Neural progenitor cell (in vitro differentiated cells): ENCODE measurements around the gene ST7. TPM values are rescaled to one million over a fixed set of nuclear protein-coding genes. Genes with fewer than 3 reads are reported as not detected.

Source experiments
- DNase-seq: peaks from one replicate; pipeline ENCODE4 v3.0.0-alpha.2; 2016; ENCODE audit warnings: low spot score
- H2AFZ ChIP-seq: fragments of 200-600 bp; sonication (generic); replicated peaks from 2 replicates; pipeline ENCODE4 v1.6.1; 2016; ENCODE audit warnings: antibody characterized with exemption
- H3F3A ChIP-seq: fragments of 200-600 bp; sonication (generic); 2 replicates; pipeline ENCODE4 v1.6.1; 2016; ENCODE audit warnings: antibody characterized with exemption, low read depth
- H3K27ac ChIP-seq: fragments of 200-600 bp; sonication (generic); 2 replicates; pipeline ENCODE4 v1.5.1; 2016; ENCODE audit warnings: mild to moderate bottlenecking
- H3K27me3 ChIP-seq: fragments of 200-600 bp; sonication (generic); 2 replicates; pipeline ENCODE4 v1.6.1; 2016; ENCODE audit warnings: mild to moderate bottlenecking, moderate library complexity
- H3K36me3 ChIP-seq: fragments of 200-600 bp; sonication (generic); 2 replicates; pipeline ENCODE4 v1.5.1; 2016
- H3K4me1 ChIP-seq: fragments of 200-600 bp; sonication (generic); 2 replicates; pipeline ENCODE4 v1.6.1; 2016; ENCODE audit warnings: mixed run types
- H3K4me2 ChIP-seq: fragments of 200-600 bp; sonication (generic); 2 replicates; pipeline ENCODE4 v1.6.1; 2016
- H3K4me3 ChIP-seq: fragments of 200-600 bp; sonication (generic); 2 replicates; pipeline ENCODE4 v1.5.1; 2016
- H3K79me2 ChIP-seq: fragments of 200-600 bp; sonication (generic); 2 replicates; pipeline ENCODE4 v1.6.1; 2016; ENCODE audit warnings: low read depth
- H3K9ac ChIP-seq: fragments of 200-600 bp; sonication (generic); 2 replicates; pipeline ENCODE4 v1.6.1; 2016
- H3K9me3 ChIP-seq: fragments of 200-600 bp; sonication (generic); 2 replicates; pipeline ENCODE4 v1.5.1; 2016; ENCODE audit warnings: low read depth
- H4K20me1 ChIP-seq: fragments of 200-600 bp; sonication (generic); 2 replicates; pipeline ENCODE4 v1.6.1; 2016; ENCODE audit warnings: low read depth
- H3K27ac Mint-ChIP-seq: 3 replicates; pipeline ENCODE4 v1.8.0; 2021; ENCODE audit warnings: mixed read lengths
- H3K27me3 Mint-ChIP-seq: 2 replicates; pipeline ENCODE4 v1.8.0; 2022; ENCODE audit warnings: low read depth, mild to moderate bottlenecking, inconsistent platforms, moderate library complexity, mixed read lengths; ENCODE audit not compliant: insufficient read depth
- H3K36me3 Mint-ChIP-seq: 3 replicates; pipeline ENCODE4 v1.8.0; 2021; ENCODE audit warnings: mixed read lengths
- H3K4me1 Mint-ChIP-seq: 3 replicates; pipeline ENCODE4 v1.8.0; 2021; ENCODE audit warnings: mixed read lengths
- H3K4me3 Mint-ChIP-seq: 3 replicates; pipeline ENCODE4 v1.8.0; 2021; ENCODE audit warnings: mild to moderate bottlenecking, moderate library complexity, mixed read lengths
- H3K9me3 Mint-ChIP-seq: 3 replicates; pipeline ENCODE4 v1.8.0; 2020; ENCODE audit warnings: mixed read lengths
- CTCF ChIP-seq: fragments of 200-600 bp; sonication (generic); IDR thresholded peaks from 2 replicates; pipeline ENCODE4 v1.5.1; 2017; ENCODE audit warnings: antibody characterized with exemption, mild to moderate bottlenecking
- EZH2 ChIP-seq: fragments of 200-600 bp; sonication (generic); IDR thresholded peaks from 2 replicates; pipeline ENCODE4 v1.6.1; 2017; ENCODE audit warnings: antibody characterized with exemption, mild to moderate bottlenecking, moderate library complexity
- EZH2phosphoT487 ChIP-seq: fragments of 200-600 bp; sonication (generic); IDR thresholded peaks from 2 replicates; pipeline ENCODE4 v1.6.1; 2017; ENCODE audit warnings: antibody characterized with exemption
- total RNA-seq: library from RNA; depleted of rRNA; stranded (reverse); fragments of >200 nt; gene quantifications from 2 replicates; pipeline ENCODE4 v1.2.3, GENCODE V29; 2015; ENCODE audit warnings: low replicate concordance

Gene ST7
- total RNA-seq, 1 donor from 2014 or later, result 5.8 TPM

GRCh38 chr7:117009705-117010361 is 56.5 kb downstream of the ST7 start:
- H3K4me3 ChIP-seq, result no peak overlapping the region
- no peak overlapping the region for H3K4me2 ChIP-seq
- H3K9ac ChIP-seq, result no peak overlapping the region
- DNase-seq, result no peak
- no peaks in the 10 kb centered on the region for H3K4me1 ChIP-seq
- H3K36me3 Mint-ChIP-seq, result no peaks in the 10 kb centered on the region
- H3K79me2 ChIP-seq, result no peaks in the 10 kb centered on the region
- no peaks in the 10 kb centered on the region for H3K9me3 ChIP-seq
- H2AFZ ChIP-seq, result no peak overlapping the region
- H3K4me3 Mint-ChIP-seq, result no peak overlapping the region
- H3K27ac ChIP-seq, result no peak overlapping the region
- no peaks in the 10 kb centered on the region for H3K9me3 Mint-ChIP-seq
- no peak overlapping the region for H3K27ac Mint-ChIP-seq
- H3K27me3 Mint-ChIP-seq, result no peaks in the 10 kb centered on the region
- no peak for TF ChIP-seq EZH2
- TF ChIP-seq EZH2phosphoT487, result no peak
- TF ChIP-seq CTCF, result no peak
- H3K27me3 ChIP-seq, result no peaks in the 10 kb centered on the region
- no peaks in the 10 kb centered on the region for H3K36me3 ChIP-seq
- H3K4me1 Mint-ChIP-seq, result peaks cover 2% of the 10 kb centered on the region
- no peaks in the 10 kb centered on the region for H4K20me1 ChIP-seq
- peaks cover 8% of the 10 kb centered on the region for H3F3A ChIP-seq

- Histone ChIP-seq H3K4me2 (no peak overlapping the region), H3K9me3 (no peaks in the 10 kb centered on the region), H3K27me3 (no peaks in the 10 kb centered on the region), H3K4me3 (no peak overlapping the region), H3K9ac (no peak overlapping the region), H3K27ac (no peak overlapping the region), H3K79me2 (no peaks in the 10 kb centered on the region), H3K4me1 (no peaks in the 10 kb centered on the region), H3K36me3 (no peaks in the 10 kb centered on the region), H2AFZ (no peak overlapping the region), H3F3A (peaks cover 8% of the 10 kb centered on the region), H4K20me1 (no peaks in the 10 kb centered on the region)
- Mint-ChIP-seq H3K9me3 (no peaks in the 10 kb centered on the region), H3K4me1 (peaks cover 5% of the 10 kb centered on the region), H3K27me3 (no peaks in the 10 kb centered on the region), H3K36me3 (no peaks in the 10 kb centered on the region), H3K4me3 (no peak overlapping the region), H3K27ac (no peak overlapping the region)
- DNase-seq, result no peak
- TF ChIP-seq EZH2 (no peak), EZH2phosphoT487 (no peak), CTCF (no peak)
Observed at GRCh38 chr7:117010375-117011133, 57.3 kb downstream of the ST7 start.

GRCh38 chr7:117011419-117012260 is 58.3 kb downstream of the ST7 start:
- no peaks in the 10 kb centered on the region for H3K36me3 Mint-ChIP-seq
- H3K27me3 Mint-ChIP-seq, result no peaks in the 10 kb centered on the region
- H3K9me3 Mint-ChIP-seq, result no peaks in the 10 kb centered on the region
- Histone ChIP-seq H3K27ac (no peak overlapping the region), H2AFZ (no peak overlapping the region), H3K9me3 (no peaks in the 10 kb centered on the region), H3K9ac (no peak overlapping the region), H3K4me3 (no peak overlapping the region), H3K27me3 (no peaks in the 10 kb centered on the region), H3K79me2 (no peaks in the 10 kb centered on the region), H3F3A (peaks cover 8% of the 10 kb centered on the region), H3K4me1 (no peaks in the 10 kb centered on the region), H3K36me3 (no peaks in the 10 kb centered on the region), H4K20me1 (no peaks in the 10 kb centered on the region), H3K4me2 (no peak overlapping the region)
- no peak for DNase-seq
- no peak for TF ChIP-seq EZH2phosphoT487
- TF ChIP-seq CTCF, result no peak
- TF ChIP-seq EZH2, result no peak
- H3K27ac Mint-ChIP-seq, result no peak overlapping the region
- peaks cover 5% of the 10 kb centered on the region for H3K4me1 Mint-ChIP-seq
- H3K4me3 Mint-ChIP-seq, result no peak overlapping the region
